ENCODE results near the gene METTL1.

Gene METTL1

GRCh38 chr12:57735952-57736740 is 35.8 kb downstream of the METTL1 start:
- no peak for DNase-seq

GRCh38 chr12:57735198-57735855 is 36.6 kb downstream of the METTL1 start:
- DNase-seq: no peak

- DNase-seq: no peak
Measured at GRCh38 chr12:57734591-57734990, 37.3 kb downstream of the METTL1 start.

- DNase-seq: no peak
Measured at GRCh38 chr12:57733928-57734327, 38.0 kb downstream of the METTL1 start.

GRCh38 chr12:57732726-57733593 is 38.9 kb downstream of the METTL1 start:
- DNase-seq: no peak

- no peak for DNase-seq
Measured at GRCh38 chr12:57732270-57732669, 39.6 kb downstream of the METTL1 start.

GRCh38 chr12:57731411-57732080 is 40.4 kb downstream of the METTL1 start:
- no peak for DNase-seq

GRCh38 chr12:57730336-57731067 is 41.4 kb downstream of the METTL1 start:
- no peak for DNase-seq

- no peak for DNase-seq
Measured at GRCh38 chr12:57729321-57729844, 42.5 kb downstream of the METTL1 start.

- no peak for DNase-seq
Measured at GRCh38 chr12:57727758-57728395, 44.0 kb downstream of the METTL1 start.

- DNase-seq: no peak
Measured at GRCh38 chr12:57726884-57727757, 44.8 kb downstream of the METTL1 start.

GRCh38 chr12:57726151-57726883 is 45.6 kb downstream of the METTL1 start:
- peak; percentile 54 for DNase-seq

GRCh38 chr12:57725851-57726150 is 46.1 kb downstream of the METTL1 start:
- DNase-seq: no peak

- no peak for DNase-seq
Measured at GRCh38 chr12:57724936-57725740, 46.8 kb downstream of the METTL1 start.

GRCh38 chr12:57724003-57724935 is 47.6 kb downstream of the METTL1 start:
- no peak for DNase-seq

- no peak for DNase-seq
Measured at GRCh38 chr12:57723630-57723962, 48.3 kb downstream of the METTL1 start.

GRCh38 chr12:57722716-57723629 is 48.9 kb downstream of the METTL1 start:
- DNase-seq: no peak
